Esophagus muscularis mucosa (tissue), 4 donors: Measurements from ENCODE around the gene BTF3. TPM values are rescaled to one million over a fixed set of nuclear protein-coding genes. Genes with fewer than 3 reads are reported as not detected.
A peak's percentile ranks its signal among the peaks of the same experiment; 100 is the strongest.

ENCODE experiments used
- DNase-seq: peaks from one replicate; pipeline ENCODE4 v3.0.0-alpha.2; 2017; ENCODE audit errors: extremely low spot score
- H3K27ac ChIP-seq, 4 donors: fragments of 200-600 bp; sonication (generic); replicated peaks in 1 of 4; 1 replicate in 3 of 4; 2 replicates in 1 of 4; pipeline ENCODE4 v1.5.1; 2016 to 2019; ENCODE audit warnings: mild to moderate bottlenecking in 1 of 4
- H3K27me3 ChIP-seq, 4 donors: fragments of 200-600 bp; sonication (generic); one replicate each; pipeline versions ENCODE4 v1.5.1 to v1.6.0; 2016 to 2019
- H3K36me3 ChIP-seq, 4 donors: fragments of 200-600 bp; sonication (generic); one replicate each; pipeline ENCODE4 v1.5.1; 2016 to 2019
- H3K4me1 ChIP-seq, 4 donors: fragments of 200-600 bp; sonication (generic); one replicate each; pipeline ENCODE4 v1.5.1; 2016 to 2019
- H3K4me3 ChIP-seq, 4 donors: fragments of 200-600 bp; sonication (generic); 1 replicate in 2 of 4; 2 replicates in 2 of 4; pipeline ENCODE4 v1.5.1; 2016 to 2019; ENCODE audit warnings: mild to moderate bottlenecking in 4 of 4, moderate library complexity in 1 of 4
- H3K9me3 ChIP-seq, 4 donors: fragments of 200-600 bp; sonication (generic); 1 replicate in 3 of 4; 2 replicates in 1 of 4; pipeline ENCODE4 v1.5.1; 2016 to 2019
- CTCF ChIP-seq, 3 experiments: fragments of 200-600 bp in 2 of 3; fragments of 450-650 bp in 1 of 3; sonication (generic) in 2 of 3; IDR thresholded peaks; one replicate each; pipeline ENCODE4 v1.5.1; 2017 to 2019; ENCODE audit warnings: antibody characterized with exemption in 3 of 3, mild to moderate bottlenecking in 2 of 3, moderate library complexity in 1 of 3
- EP300 ChIP-seq: sonication (generic); formaldehyde crosslinking; IDR thresholded peaks from one replicate; pipeline ENCODE4 v1.6.1; 2017; ENCODE audit warnings: antibody characterized with exemption
- POLR2A ChIP-seq: fragments of 450-650 bp; IDR thresholded peaks from one replicate; pipeline ENCODE4 v1.6.1; 2017; ENCODE audit warnings: antibody characterized with exemption, moderate library complexity, mild to moderate bottlenecking, low read depth
- POLR2AphosphoS5 ChIP-seq, 2 donors: sonication (generic); formaldehyde crosslinking; IDR thresholded peaks; one replicate each; pipeline ENCODE4 v1.6.1; 2017; ENCODE audit warnings: antibody characterized with exemption in 2 of 2
- WGBS: methylation state at CpG from one replicate; pipeline ENCODE4 v1.1.5; 2018; 5-methylcytosine and 5-hydroxymethylcytosine counted together
- intact Hi-C: fragments of 100-400 bp; cut with DNase I; formaldehyde crosslinking; loops from one replicate; pipeline ENCODE4 v1.15.1; 2023
- total RNA-seq, 4 donors: library from RNA; depleted of rRNA; stranded (reverse); fragments of >200 nt; gene quantifications; one replicate each; pipeline versions ENCODE4 v1.1.0 to v1.2.1, GENCODE V29; 2016

The BTF3 gene
- total RNA-seq, 4 donors from 2014 or later, result 455 to 574 (median 539) TPM

- no peak for TF ChIP-seq POLR2A
- no peak for TF ChIP-seq EP300
- no peak for TF ChIP-seq POLR2AphosphoS5 (IDR thresholded peaks at IDR 0.05)
- no peak for TF ChIP-seq CTCF (IDR thresholded peaks at IDR 0.05)
- Histone ChIP-seq H3K36me3 (no peaks in the 10 kb centered on the region), H3K9me3 (no peaks in the 10 kb centered on the region), H3K27ac (no peak overlapping the region), H3K27me3 (no peaks in the 10 kb centered on the region), H3K4me1 (no peaks in the 10 kb centered on the region), H3K4me3 (no peak overlapping the region)
- WGBS, result 86% methylated on average over 1 of the region's 1 CpG
- no peak for DNase-seq
- intact Hi-C loops, result no loop called here
Measured at GRCh38 chr5:73491155-73491554, 7.1 kb upstream of the BTF3 start.

GRCh38 chr5:73493421-73493820, 4.8 kb upstream of the BTF3 start:
- no peak for DNase-seq
- TF ChIP-seq CTCF (IDR thresholded peaks at IDR 0.05) (no peak), POLR2AphosphoS5 (IDR thresholded peaks at IDR 0.05) (no peak), EP300 (no peak), POLR2A (no peak)
- Histone ChIP-seq H3K36me3 (no peaks in the 10 kb centered on the region), H3K27me3 (no peaks in the 10 kb centered on the region), H3K9me3 (no peaks in the 10 kb centered on the region), H3K27ac (no peak overlapping the region), H3K4me1 (peaks cover 8 to 12% (median 10%) of the 10 kb centered on the region in 4 donors), H3K4me3 (no peak overlapping the region)
- intact Hi-C loops, result no loop called here
- WGBS, result 80% methylated on average over 3 of the region's 3 CpGs

- Histone ChIP-seq H3K4me3 (no peak overlapping the region), H3K4me1 (peaks cover 15 to 21% (median 19%) of the 10 kb centered on the region in 4 donors), H3K9me3 (no peaks in the 10 kb centered on the region), H3K27me3 (no peaks in the 10 kb centered on the region), H3K27ac (no peak overlapping the region), H3K36me3 (no peaks in the 10 kb centered on the region)
- no peak for DNase-seq
- intact Hi-C loops, result no loop called here
- TF ChIP-seq CTCF (IDR thresholded peaks at IDR 0.05) (no peak), EP300 (no peak), POLR2AphosphoS5 (IDR thresholded peaks at IDR 0.05) (no peak), POLR2A (no peak)
Measured at GRCh38 chr5:73494721-73495120, 3.5 kb upstream of the BTF3 start.

- DNase-seq, result no peak
- Histone ChIP-seq H3K4me1 (peaks cover 26 to 32% (median 30%) of the 10 kb centered on the region in 4 donors), H3K27me3 (no peaks in the 10 kb centered on the region), H3K36me3 (peaks cover 0 to 7% (median 0%) of the 10 kb centered on the region in 4 donors), H3K27ac (no peak overlapping the region), H3K4me3 (no peak overlapping the region), H3K9me3 (no peaks in the 10 kb centered on the region)
- 85% methylated on average over 4 of the region's 4 CpGs for WGBS
- intact Hi-C loops, result no loop called here
- no peak for TF ChIP-seq POLR2AphosphoS5 (IDR thresholded peaks at IDR 0.05)
- no peak for TF ChIP-seq EP300
- TF ChIP-seq CTCF (IDR thresholded peaks at IDR 0.05), result no peak
- no peak for TF ChIP-seq POLR2A
Measured at GRCh38 chr5:73495772-73496335, 2.4 kb upstream of the BTF3 start.

GRCh38 chr5:73496984-73497457, 1.2 kb upstream of the BTF3 start:
- H3K27ac ChIP-seq, result peak overlapping the region in 3 of 4 donors; percentile 93 to 98 (median 98)
- DNase-seq, result no peak
- peak overlapping the region in 1 of 4 donors; percentile 99 for H3K4me3 ChIP-seq
- H3K36me3 ChIP-seq, result peaks cover 0 to 19% (median 10%) of the 10 kb centered on the region in 4 donors
- intact Hi-C loops, result no loop called here
- TF ChIP-seq POLR2A (no peak), CTCF (IDR thresholded peaks at IDR 0.05) (peak in 1 of 3 experiments; percentile 15)
- WGBS, result 61% methylated on average over 1 of the region's 1 CpG
- no peaks in the 10 kb centered on the region for H3K9me3 ChIP-seq
- H3K4me1 ChIP-seq, result peaks cover 29 to 43% (median 39%) of the 10 kb centered on the region in 4 donors
- no peaks in the 10 kb centered on the region for H3K27me3 ChIP-seq
